Activated CD4-positive, alpha-beta T cell treated with anti-CD3 and anti-CD28 coated beads for 48 hours (primary cell): ENCODE measurements around the gene CLTCL1.
"Not testable (repeated sequence)": the region's sequence is repeated elsewhere in the genome, so short reads cannot be mapped to it uniquely, and the experiment has no call there.

Source experiments
- DNase-seq: peaks from one replicate; pipeline ENCODE4 v3.0.0-alpha.2; 2020

CLTCL1 gene

DNA sequence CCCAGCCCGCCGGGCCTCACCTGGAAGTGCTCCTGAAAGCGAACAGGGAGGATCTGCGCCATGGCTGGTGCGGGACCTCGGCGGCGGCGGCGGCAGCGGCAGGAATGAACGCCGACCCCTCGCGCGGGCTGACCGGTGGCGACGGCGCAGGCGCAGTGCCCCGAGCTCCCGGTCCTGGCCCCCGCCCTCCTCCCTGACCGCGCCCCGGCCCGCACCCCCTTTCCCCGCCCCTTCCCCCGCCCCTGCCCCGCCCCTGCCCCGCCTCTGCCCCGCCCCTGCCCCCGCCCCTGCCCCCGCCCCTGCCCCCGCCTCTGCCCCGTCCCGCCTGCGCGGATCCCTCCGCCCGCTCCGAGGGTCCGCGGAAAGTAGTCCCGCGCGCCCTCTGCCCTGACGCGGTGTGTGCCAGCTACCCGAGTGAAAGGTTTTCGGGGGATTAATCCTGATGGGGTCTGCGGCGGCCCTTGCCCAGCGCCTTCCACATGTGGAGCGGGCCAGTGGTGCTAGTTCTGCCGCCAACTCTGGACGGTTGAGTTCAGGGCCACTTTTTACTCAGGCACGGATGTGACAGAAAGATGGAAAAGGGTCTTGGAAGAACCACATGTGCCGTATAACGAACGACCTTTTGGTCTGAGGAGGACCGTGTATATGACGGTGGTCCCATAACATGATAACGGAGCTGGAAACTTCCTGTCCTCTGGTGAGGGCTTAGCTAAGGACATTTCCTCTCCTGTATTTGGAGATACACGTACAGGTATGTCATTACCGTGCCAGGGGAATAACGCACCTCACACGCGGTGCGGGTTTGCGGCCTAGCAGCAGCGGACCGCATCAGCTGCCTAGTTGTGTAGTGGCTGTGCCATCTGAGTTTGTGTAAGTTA, at the start of gene CLTCL1:
TSS of gene CLTCL1 (minus strand) at position 140 of the 878 bp plus-strand sequence. CDS start at position 62, 78 bp downstream.
- peak; percentile 75 for DNase-seq

- no peak for DNase-seq
Observed at GRCh38 chr22:19337137-19337536, 45.6 kb upstream of the CLTCL1 start.

DNA sequence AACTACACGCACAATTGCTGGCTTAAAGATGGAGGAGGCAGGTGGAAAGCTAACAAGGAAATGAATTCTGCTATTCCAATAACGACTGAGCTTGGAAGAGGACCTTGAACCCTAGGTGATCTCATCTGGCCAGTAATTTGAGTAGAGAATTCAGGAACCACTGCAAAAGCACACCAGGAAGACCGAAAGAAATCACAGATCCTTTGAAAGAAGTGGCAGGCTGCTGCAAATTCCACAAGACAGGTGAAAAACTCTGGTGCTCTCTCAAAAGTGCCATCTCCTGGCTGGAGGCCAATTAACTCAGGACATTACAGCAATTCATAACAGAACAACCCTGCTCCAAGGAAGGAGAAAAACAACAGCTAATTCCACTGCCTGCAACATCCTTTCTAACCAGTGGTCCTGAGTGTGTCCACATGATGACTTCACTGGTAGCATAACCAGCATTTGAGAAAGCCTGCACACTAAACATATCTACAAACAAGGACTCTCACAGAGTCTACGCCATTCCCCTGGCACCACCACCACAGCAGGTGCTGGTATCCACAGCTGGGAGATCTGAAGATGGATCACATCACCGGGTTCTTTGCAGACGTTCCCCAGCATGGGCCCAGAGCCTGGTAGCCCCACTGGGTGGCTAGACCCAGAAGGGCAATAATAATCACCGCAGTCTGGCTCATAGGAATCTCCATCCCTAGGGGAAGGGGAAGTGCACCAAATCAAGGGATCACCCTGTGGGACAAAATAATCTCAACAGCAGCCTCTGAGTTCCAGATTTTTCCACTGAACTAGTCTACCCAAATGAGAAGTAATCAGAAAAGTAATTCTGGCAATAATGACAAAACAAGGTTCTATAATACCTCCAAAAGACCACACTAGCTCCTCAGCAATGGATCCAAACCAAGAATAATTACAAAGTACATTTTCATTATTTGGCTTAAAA, 44.9 kb upstream of the CLTCL1 start:
- no peak for DNase-seq

- DNase-seq, result no peak
Observed at GRCh38 chr22:19331975-19332374, 40.5 kb upstream of the CLTCL1 start.

GRCh38 chr22:19331474-19331873, 40.0 kb upstream of the CLTCL1 start:
- no peak for DNase-seq

DNA sequence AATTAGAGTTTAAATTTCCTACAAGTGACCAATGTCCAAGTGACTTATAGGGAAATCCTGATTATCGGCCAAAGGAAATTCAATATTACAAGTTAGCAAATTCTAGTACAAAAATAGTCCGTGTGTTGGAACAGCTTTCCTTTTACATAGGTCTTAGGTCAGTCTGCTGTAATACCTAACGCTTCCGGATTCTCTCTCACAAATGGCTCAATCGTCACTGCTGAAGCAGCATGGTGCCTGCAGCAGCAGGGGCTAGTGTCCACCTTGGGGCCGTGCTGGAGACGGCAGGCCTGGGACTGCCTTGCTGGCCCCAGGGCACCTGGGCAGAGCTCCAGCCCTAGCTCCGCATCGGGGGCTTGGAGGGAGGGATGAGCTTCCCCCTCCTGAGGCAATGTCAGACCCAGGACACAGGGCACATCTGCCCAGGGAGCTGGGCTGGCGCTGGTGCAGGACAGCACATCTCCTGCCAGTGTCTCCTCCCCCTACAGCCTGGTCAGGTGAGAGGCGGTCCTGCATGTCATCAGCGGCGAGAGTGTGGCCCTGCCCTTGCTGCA, 39.4 kb upstream of the CLTCL1 start:
- no peak for DNase-seq

DNA sequence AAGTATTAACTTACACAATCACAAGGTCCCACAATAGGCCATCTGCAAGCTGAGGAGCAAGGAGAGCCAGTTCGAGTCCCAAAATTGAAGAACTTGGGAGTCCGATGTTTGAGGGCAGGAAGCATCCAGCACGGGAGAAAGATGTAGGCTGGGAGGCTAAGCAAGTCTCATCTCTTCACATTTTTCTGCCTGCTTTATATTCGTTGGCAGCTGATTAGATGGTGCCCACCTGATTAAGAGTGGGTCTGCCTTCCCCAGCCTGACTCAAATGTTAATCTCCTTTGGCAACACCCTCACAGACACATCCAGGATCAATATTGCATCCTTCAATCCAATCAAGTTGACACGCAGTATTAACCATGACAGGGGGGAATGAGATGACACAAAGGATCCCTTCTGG, 38.7 kb upstream of the CLTCL1 start:
- not testable (repeated sequence) for DNase-seq

GRCh38 chr22:19329454-19329853, 37.9 kb upstream of the CLTCL1 start:
- no peak for DNase-seq

DNA sequence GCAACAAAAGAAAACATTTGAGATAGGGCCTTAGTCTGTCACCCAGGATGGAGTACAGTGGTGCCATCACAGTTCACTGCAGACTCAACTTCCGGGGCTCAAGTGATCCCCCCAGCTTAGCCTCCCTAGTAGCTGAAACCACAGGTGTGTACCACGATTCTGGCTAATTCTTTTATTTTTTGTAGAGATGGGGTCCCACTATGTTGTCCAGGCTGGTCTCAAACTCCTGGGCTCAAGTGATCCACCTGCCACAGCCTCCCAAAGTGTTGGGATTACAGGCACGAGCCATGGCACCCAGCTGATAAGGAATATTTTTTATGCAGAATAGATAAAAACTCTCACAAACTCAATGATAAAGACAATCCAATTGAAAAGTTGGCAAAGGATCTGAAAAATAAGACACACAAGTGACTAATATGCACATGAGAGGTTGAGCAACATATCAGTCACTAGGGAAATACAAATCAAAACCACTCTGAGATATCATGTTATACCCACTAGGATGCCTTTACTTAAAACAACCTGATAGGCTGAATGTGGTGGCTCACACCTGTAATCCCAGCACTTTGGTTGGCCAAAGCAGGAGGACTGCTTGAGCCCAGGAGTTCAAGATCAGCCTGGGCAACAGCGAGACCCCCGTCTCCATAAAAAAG, 33.9 kb upstream of the CLTCL1 start:
- no peak for DNase-seq

GRCh38 chr22:19323420-19323819, 31.9 kb upstream of the CLTCL1 start:
- not testable (repeated sequence) for DNase-seq

DNA sequence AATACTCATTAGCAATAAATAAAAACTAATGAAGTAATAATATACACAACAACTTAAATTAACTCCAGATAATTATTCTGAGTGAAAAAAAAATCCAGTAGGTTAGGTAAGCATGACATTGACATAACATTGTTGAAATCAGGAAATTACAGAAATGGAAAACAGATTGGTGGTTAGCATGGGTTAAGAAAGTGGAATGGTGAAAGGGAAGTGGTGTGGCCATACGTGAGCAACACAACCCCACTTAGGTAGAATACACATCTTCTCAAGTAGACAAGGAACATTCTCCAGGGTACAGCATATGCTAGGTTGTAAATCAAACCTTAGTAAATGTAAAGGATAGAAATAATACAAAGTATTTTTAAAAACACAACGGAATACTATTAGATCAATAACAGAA, 30.2 kb upstream of the CLTCL1 start:
- no peak for DNase-seq

DNA sequence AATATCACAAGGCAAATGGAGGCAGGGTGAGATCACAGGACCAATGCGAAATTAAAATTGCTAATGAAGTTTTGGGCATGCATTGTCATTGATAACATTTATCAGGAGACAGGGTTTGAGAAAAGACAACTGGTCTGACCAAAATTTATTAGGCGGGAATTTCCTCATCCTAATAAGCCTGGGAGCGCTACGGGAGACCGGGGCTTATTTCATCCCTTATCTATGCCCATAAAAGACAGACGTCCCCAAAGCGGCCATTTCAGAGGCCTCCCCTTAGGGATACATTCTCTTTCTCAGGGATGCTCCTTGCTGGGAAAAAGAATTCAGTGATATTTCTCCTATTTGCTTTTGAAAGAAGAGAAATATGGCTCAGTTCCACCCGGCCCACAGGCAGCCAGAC, 28.6 kb upstream of the CLTCL1 start:
- DNase-seq, result not testable (repeated sequence)

GRCh38 chr22:19319281-19319680, 27.8 kb upstream of the CLTCL1 start:
- DNase-seq, result no peak

DNA sequence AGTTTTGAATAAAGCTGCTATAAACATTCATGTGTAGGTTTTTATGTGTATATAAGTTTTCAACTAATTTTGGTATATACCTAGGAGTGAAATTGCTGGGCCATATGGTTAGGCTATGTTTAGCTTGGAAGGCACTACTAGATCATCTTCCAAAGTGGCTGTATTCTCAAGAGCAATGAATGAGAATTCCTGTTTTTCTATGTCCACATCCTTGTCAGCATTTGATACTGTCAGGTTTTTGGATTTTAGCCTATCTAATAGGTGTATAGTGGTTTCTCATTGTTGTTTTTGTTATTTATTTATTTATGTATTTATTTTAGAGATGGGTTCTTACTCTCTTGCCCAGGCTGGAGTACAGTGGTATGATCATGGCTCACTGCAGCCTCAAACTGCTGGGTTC, 26.3 kb upstream of the CLTCL1 start:
- DNase-seq, result no peak

DNA sequence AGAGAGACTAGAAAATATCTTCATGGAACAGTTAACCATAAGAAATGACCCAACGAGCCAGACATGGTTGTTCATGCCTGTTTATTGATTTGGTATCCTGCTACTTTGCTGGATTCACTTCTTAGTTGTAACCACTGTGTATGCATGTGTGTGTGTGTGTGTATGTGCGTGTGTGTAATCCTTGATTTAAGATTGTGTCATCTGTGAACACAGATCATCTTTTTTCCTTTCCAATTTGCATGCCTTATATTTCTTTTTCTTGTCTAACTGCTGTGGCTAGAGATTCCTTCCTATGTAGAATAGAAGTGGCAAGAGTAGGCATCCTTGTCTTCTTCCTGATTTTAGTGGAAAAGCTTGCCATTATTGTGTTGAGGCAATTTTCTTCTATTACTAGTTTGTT, 16.4 kb upstream of the CLTCL1 start:
- DNase-seq, result no peak

DNA sequence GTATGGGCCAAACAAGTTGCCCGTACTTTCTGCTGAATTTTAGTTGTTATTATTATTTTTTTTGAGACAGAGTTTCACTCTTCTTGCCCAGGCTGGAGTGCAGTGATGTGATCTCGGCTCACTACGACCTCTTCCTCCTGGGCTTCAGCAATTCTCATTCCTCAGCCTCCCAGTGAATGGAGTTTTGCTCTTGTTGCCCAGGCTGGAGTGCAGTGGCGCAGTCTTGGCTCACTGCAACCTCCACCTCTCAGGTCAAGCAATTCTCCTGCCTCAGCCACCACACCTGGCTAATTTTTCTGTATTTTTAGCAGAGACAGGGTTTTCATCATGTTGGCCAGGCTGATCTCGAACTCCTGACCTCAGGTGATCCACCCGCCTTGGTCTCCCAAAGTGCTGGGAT, 15.0 kb upstream of the CLTCL1 start:
- not testable (repeated sequence) for DNase-seq

GRCh38 chr22:19304547-19304946, 13.0 kb upstream of the CLTCL1 start:
- DNase-seq, result no peak

GRCh38 chr22:19303785-19304184, 12.3 kb upstream of the CLTCL1 start:
- no peak for DNase-seq

GRCh38 chr22:19295733-19296132, 4.2 kb upstream of the CLTCL1 start:
- DNase-seq, result no peak

DNA sequence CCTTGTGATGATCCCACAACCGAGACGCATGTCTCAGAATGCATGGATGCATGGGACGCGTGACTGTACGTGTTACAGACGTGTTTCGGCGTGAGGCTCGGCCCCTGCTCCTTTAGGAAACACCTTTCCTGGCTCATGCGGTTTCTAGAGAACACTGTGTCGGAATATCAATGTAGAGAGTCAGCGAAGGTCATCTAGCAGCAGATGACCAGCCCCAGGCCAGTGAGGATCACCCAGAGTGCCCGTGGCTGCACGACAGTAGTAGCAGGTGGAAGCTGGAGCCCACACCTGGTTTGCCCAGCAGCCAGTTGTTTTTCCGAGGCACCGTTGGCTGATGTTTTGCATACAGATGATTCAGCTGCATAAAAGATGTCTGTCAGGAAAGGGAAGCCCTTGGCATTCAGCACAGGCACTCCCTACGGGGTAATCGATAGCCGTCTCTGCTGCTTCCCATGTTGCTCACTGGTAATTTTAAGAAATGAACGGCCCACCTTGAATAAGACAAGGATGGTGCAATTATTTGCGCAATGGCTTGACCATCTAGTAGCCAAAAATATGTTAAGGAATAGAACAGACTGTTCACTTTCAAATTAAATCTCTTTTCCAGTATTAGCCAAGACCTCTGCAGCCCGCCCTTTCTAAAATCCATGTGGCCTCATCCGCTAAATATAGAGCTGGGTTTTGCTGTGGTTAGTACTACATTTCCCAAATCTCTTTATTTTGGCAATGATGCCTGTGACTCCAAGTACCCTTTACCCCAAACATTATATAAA, 1.1 kb upstream of the CLTCL1 start:
- no peak for DNase-seq

GRCh38 chr22:19291218-19291579, 320 bp downstream of the CLTCL1 start:
- DNase-seq, result peak; percentile 18
